ENCODE results near the gene GAB2. TPM values are rescaled to one million over a fixed set of nuclear protein-coding genes. Genes with fewer than 3 reads are reported as not detected.

GAB2 gene
- total RNA-seq, 6 experiments from 2014 or later = 3.8 to 10.2 (median 4.5) TPM

DNA sequence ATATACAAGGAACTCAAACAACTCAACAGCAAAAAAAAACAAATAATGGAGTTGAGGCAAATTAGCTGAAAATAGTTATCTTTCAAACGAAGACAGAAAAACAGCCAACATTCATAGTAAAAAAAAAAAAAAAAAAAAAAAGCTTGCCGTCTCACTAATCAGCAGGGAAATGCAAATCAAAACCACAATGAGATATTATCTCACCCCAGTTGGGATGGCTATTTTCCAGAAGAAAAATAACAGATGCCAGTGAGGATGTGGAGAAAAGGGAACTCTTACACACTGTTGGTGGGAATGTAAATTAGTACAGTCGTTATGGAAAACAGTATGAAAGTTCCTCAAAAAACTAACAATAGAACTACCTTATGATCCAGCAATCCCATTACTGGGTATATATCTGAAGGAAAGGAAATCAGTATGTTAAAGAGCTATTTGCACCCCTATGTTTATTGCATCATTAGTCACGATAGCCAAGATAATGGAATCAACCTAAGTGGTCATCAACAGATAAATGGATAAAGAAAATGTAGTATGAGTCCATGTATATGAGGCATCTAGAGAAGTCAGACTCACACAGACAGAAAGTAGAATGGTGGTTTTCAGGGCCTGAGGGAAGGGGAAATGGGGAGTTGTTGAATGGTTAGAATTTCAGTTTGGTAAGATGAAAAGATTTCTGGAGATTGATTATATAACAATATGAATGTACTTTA, 172.9 kb downstream of the GAB2 start:
- Histone ChIP-seq H3K4me1 (no peaks in the 10 kb centered on the region), H3K9me3 (no peaks in the 10 kb centered on the region), H3K27me3 (no peaks in the 10 kb centered on the region), H3K36me3 (peaks cover 0 to 3% (median 0%) of the 10 kb centered on the region in 4 donors), H3K27ac (no peak overlapping the region), H3K4me3 (no peak overlapping the region)
- WGBS (ENCODE audit: insufficient coverage, low coverage, low lambda C conversion rate, missing lambda C conversion rate) = 62% methylated on average over 4 of the region's 4 CpGs
- intact Hi-C loops (cut with DNase I) = no loop called here
- DNase-seq (no peak), ATAC-seq (no peak)
- TF ChIP-seq, protein P1, sequence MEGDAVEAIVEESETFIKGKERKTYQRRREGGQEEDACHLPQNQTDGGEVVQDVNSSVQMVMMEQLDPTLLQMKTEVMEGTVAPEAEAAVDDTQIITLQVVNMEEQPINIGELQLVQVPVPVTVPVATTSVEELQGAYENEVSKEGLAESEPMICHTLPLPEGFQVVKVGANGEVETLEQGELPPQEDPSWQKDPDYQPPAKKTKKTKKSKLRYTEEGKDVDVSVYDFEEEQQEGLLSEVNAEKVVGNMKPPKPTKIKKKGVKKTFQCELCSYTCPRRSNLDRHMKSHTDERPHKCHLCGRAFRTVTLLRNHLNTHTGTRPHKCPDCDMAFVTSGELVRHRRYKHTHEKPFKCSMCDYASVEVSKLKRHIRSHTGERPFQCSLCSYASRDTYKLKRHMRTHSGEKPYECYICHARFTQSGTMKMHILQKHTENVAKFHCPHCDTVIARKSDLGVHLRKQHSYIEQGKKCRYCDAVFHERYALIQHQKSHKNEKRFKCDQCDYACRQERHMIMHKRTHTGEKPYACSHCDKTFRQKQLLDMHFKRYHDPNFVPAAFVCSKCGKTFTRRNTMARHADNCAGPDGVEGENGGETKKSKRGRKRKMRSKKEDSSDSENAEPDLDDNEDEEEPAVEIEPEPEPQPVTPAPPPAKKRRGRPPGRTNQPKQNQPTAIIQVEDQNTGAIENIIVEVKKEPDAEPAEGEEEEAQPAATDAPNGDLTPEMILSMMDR (IDR thresholded peaks at IDR 0.05) = no peak
- no peak for TF ChIP-seq POLR2A (IDR thresholded peaks at IDR 0.05)

DNA sequence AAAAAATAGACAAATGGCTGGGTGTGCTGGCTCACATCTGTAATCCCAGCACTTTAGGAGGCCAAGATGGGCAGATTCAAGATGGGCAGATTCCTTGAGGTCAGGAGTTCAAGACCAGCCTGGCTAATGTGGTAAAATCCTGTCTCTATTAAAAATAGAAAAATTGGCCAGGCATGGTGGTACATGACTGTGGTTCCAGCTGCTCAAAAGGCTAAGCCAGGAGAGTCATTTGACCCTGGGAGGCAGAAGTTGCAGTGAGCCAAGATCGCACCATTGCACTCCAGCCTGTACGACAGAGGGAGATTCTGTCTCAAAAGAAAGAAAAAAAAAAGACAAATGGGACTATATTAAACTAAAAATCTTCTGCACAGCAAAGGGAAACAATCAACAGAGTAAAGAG, 173.5 kb downstream of the GAB2 start:
- H3K4me1 ChIP-seq = no peaks in the 10 kb centered on the region
- H3K27me3 ChIP-seq = no peaks in the 10 kb centered on the region
- no peaks in the 10 kb centered on the region for H3K36me3 ChIP-seq
- H3K4me3 ChIP-seq = no peak overlapping the region
- DNase-seq (no peak), ATAC-seq (no peak)
- no peak for TF ChIP-seq POLR2A (IDR thresholded peaks at IDR 0.05)
- TF ChIP-seq, protein P1 (IDR thresholded peaks at IDR 0.05) = no peak
- intact Hi-C loops (cut with DNase I) = no loop called here
- no peaks in the 10 kb centered on the region for H3K9me3 ChIP-seq
- no peak overlapping the region for H3K27ac ChIP-seq
- WGBS (ENCODE audit: insufficient coverage, low coverage, low lambda C conversion rate, missing lambda C conversion rate) = 100% methylated on average over 1 of the region's 2 CpGs

DNA sequence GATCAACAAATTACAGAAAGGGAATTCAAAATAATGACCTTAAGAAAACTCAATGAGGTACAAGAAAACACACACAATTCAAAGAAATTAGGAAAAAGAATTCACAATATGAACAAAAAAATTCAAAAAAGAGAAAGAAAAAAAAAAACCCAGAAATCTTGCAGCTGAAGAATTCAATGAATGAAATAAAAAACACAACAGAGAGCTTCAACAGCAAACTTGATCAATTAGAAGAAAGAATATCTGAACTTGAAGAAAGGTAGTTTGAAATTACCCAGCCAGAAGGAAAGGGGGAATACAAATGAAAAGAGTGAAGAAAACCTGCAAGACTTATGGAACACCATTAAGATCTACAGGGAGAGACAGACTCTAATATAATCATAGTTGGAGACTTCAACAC, 176.1 kb downstream of the GAB2 start:
- DNase-seq = no peak
- Histone ChIP-seq H3K4me1 (no peaks in the 10 kb centered on the region), H3K27me3 (no peaks in the 10 kb centered on the region), H3K27ac (no peak overlapping the region), H3K4me3 (no peak overlapping the region), H3K9me3 (no peaks in the 10 kb centered on the region), H3K36me3 (no peaks in the 10 kb centered on the region)
- no peak for ATAC-seq
- intact Hi-C loops (cut with DNase I) = no loop called here
- no peak for TF ChIP-seq POLR2A (IDR thresholded peaks at IDR 0.05)
- TF ChIP-seq, protein P1 (IDR thresholded peaks at IDR 0.05) = no peak

DNA sequence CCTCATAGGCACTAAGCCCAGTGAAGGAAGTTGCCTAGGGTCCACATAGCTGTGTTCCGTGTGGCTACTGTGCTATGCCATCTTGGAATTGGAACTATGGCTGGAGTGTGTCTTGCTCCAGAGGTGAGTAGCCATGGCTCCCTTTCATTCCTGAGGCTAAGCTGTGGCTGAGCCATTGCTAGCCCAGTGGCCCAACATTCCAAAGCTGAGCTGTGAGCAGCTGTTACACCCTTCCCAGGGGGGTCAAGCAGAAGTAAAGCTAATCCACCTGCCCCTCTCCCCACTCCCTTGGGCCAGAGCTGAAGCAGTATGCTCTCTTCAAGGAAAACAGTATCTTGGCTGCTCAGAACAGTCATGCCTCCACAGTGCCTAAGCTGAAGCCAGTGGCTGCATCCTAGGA, 177.8 kb downstream of the GAB2 start:
- no peak for ATAC-seq
- H3K27ac ChIP-seq = no peak overlapping the region
- H3K27me3 ChIP-seq = no peaks in the 10 kb centered on the region

More for the DNA sequence above, 177.8 kb downstream of the GAB2 start:
- no peaks in the 10 kb centered on the region for H3K9me3 ChIP-seq
- H3K36me3 ChIP-seq = no peaks in the 10 kb centered on the region
- no peak for TF ChIP-seq POLR2A (IDR thresholded peaks at IDR 0.05)
- TF ChIP-seq, protein P1 (IDR thresholded peaks at IDR 0.05) = no peak
- DNase-seq = no peak
- H3K4me1 ChIP-seq = no peaks in the 10 kb centered on the region
- intact Hi-C loops (cut with DNase I) = no loop called here
- no peak overlapping the region for H3K4me3 ChIP-seq
- no CpG with 5 or more reads among the region's 1 CpG for WGBS (ENCODE audit: insufficient coverage, low coverage, low lambda C conversion rate, missing lambda C conversion rate)
